ENCODE measurements around the gene SRR. TPM values are rescaled to one million over a fixed set of nuclear protein-coding genes. Genes with fewer than 3 reads are reported as not detected.

Gene SRR
- total and polyA plus RNA-seq, 10 of the 15 experiments (the other 5 are each of a cell fraction or from before 2014, with no cell fraction given) = 11.7 to 33.9 (median 20.2) TPM

DNA sequence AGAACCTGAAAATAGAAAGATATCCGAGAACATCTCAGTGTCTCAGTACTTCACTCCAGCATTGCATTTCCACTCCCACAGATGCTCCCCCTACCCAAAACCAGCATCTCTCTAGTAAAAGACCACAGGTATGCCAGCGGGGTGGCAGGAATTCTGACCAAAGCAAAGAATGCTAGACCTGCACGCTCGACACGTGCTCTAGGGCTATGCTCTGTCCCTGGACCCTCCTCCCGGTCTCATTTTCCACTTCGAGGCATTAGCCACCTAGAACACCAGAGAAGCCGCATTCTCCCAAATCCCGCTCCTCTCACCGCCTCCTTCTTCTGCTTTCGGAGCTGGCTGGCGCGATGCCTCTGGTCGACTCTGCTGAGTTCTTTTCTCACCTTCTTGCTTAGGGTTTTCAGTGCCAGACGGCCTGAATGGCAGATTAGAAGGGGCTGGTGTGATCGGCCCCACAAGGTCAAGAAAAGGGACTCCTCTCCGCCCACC lies 32.0 kb downstream of the SRR start:
- POLR2A ChIA-PET = interaction anchor here (0.6 to 2.8 kb wide), 9 partner anchors 20 to 619 kb away, joined by 3 to 12 read pairs (median 5); partner anchors contain the start of genes SMG6 and SRR
- peaks cover 55% of the 10 kb centered on the region for H3K79me2 ChIP-seq (ENCODE audit: control insufficient read depth, insufficient read depth, low read length)
- 2% methylated on average over 17 of the region's 17 CpGs for WGBS (ENCODE audit: insufficient coverage, insufficient replicate concordance, low lambda C conversion rate, missing lambda C conversion rate)
- no peak for TF ChIP-seq TCF7 (IDR thresholded peaks at IDR 0.05; ENCODE audit: borderline replicate concordance)
- TF ChIP-seq RCOR1 (conservative IDR thresholded peaks at IDR 0.05; ENCODE audit: low read depth, low read length) = no peak
- no peak for TF ChIP-seq NFIC (IDR thresholded peaks at IDR 0.05; ENCODE audit: low read depth, low read length)
- TF ChIP-seq MYC (IDR thresholded peaks at IDR 0.05; ENCODE audit: insufficient read depth, insufficient read length, insufficient replicate concordance, low read length, severe bottlenecking) = no peak
- TF ChIP-seq, protein P1, sequence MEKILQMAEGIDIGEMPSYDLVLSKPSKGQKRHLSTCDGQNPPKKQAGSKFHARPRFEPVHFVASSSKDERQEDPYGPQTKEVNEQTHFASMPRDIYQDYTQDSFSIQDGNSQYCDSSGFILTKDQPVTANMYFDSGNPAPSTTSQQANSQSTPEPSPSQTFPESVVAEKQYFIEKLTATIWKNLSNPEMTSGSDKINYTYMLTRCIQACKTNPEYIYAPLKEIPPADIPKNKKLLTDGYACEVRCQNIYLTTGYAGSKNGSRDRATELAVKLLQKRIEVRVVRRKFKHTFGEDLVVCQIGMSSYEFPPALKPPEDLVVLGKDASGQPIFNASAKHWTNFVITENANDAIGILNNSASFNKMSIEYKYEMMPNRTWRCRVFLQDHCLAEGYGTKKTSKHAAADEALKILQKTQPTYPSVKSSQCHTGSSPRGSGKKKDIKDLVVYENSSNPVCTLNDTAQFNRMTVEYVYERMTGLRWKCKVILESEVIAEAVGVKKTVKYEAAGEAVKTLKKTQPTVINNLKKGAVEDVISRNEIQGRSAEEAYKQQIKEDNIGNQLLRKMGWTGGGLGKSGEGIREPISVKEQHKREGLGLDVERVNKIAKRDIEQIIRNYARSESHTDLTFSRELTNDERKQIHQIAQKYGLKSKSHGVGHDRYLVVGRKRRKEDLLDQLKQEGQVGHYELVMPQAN (conservative IDR thresholded peaks at IDR 0.05) = no peak
- no peak for TF ChIP-seq SIN3A (IDR thresholded peaks at IDR 0.05; ENCODE audit: low read depth, low read length)
- TF ChIP-seq, protein P2, sequence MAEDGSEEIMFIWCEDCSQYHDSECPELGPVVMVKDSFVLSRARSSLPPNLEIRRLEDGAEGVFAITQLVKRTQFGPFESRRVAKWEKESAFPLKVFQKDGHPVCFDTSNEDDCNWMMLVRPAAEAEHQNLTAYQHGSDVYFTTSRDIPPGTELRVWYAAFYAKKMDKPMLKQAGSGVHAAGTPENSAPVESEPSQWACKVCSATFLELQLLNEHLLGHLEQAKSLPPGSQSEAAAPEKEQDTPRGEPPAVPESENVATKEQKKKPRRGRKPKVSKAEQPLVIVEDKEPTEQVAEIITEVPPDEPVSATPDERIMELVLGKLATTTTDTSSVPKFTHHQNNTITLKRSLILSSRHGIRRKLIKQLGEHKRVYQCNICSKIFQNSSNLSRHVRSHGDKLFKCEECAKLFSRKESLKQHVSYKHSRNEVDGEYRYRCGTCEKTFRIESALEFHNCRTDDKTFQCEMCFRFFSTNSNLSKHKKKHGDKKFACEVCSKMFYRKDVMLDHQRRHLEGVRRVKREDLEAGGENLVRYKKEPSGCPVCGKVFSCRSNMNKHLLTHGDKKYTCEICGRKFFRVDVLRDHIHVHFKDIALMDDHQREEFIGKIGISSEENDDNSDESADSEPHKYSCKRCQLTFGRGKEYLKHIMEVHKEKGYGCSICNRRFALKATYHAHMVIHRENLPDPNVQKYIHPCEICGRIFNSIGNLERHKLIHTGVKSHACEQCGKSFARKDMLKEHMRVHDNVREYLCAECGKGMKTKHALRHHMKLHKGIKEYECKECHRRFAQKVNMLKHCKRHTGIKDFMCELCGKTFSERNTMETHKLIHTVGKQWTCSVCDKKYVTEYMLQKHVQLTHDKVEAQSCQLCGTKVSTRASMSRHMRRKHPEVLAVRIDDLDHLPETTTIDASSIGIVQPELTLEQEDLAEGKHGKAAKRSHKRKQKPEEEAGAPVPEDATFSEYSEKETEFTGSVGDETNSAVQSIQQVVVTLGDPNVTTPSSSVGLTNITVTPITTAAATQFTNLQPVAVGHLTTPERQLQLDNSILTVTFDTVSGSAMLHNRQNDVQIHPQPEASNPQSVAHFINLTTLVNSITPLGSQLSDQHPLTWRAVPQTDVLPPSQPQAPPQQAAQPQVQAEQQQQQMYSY (CRISPR knock-in tag; IDR thresholded peaks at IDR 0.05) = no peak
- TF ChIP-seq, protein P3, sequence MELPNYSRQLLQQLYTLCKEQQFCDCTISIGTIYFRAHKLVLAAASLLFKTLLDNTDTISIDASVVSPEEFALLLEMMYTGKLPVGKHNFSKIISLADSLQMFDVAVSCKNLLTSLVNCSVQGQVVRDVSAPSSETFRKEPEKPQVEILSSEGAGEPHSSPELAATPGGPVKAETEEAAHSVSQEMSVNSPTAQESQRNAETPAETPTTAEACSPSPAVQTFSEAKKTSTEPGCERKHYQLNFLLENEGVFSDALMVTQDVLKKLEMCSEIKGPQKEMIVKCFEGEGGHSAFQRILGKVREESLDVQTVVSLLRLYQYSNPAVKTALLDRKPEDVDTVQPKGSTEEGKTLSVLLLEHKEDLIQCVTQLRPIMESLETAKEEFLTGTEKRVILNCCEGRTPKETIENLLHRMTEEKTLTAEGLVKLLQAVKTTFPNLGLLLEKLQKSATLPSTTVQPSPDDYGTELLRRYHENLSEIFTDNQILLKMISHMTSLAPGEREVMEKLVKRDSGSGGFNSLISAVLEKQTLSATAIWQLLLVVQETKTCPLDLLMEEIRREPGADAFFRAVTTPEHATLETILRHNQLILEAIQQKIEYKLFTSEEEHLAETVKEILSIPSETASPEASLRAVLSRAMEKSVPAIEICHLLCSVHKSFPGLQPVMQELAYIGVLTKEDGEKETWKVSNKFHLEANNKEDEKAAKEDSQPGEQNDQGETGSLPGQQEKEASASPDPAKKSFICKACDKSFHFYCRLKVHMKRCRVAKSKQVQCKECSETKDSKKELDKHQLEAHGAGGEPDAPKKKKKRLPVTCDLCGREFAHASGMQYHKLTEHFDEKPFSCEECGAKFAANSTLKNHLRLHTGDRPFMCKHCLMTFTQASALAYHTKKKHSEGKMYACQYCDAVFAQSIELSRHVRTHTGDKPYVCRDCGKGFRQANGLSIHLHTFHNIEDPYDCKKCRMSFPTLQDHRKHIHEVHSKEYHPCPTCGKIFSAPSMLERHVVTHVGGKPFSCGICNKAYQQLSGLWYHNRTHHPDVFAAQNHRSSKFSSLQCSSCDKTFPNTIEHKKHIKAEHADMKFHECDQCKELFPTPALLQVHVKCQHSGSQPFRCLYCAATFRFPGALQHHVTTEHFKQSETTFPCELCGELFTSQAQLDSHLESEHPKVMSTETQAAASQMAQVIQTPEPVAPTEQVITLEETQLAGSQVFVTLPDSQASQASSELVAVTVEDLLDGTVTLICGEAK (IDR thresholded peaks at IDR 0.05; ENCODE audit: borderline replicate concordance) = no peak
- no peak for TF ChIP-seq YY1 (IDR thresholded peaks at IDR 0.05; ENCODE audit: low read depth, low read length)
- TF ChIP-seq, protein P4, sequence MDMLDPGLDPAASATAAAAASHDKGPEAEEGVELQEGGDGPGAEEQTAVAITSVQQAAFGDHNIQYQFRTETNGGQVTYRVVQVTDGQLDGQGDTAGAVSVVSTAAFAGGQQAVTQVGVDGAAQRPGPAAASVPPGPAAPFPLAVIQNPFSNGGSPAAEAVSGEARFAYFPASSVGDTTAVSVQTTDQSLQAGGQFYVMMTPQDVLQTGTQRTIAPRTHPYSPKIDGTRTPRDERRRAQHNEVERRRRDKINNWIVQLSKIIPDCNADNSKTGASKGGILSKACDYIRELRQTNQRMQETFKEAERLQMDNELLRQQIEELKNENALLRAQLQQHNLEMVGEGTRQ (IDR thresholded peaks at IDR 0.05; ENCODE audit: borderline replicate concordance, low read depth, low read length) = no peak
- TF ChIP-seq SPI1 (IDR thresholded peaks at IDR 0.05; ENCODE audit: borderline replicate concordance, insufficient read depth, low read depth, low read length) = no peak
- no peak for TF ChIP-seq TCF12 (IDR thresholded peaks at IDR 0.05; ENCODE audit: low read depth, low read length)

More for the DNA sequence above, 32.0 kb downstream of the SRR start:
- Histone ChIP-seq H3K4me2 (ENCODE audit: control insufficient read depth, insufficient read depth) (peak overlapping the region; percentile 100), H3K27ac (ENCODE audit: control insufficient read depth, insufficient read depth) (peak overlapping the region; percentile 86), H3K4me3 (peak overlapping the region; percentile 92), H3K4me1 (ENCODE audit: control insufficient read depth, insufficient read depth, low read length) (peaks cover 5% of the 10 kb centered on the region), H3K9me3 (replicated peaks; ENCODE audit: control insufficient read depth, insufficient read depth, low read length) (no peaks in the 10 kb centered on the region), H2AFZ (ENCODE audit: control insufficient read depth, low read depth, low read length) (peak overlapping the region; percentile 86), H3K36me3 (ENCODE audit: control insufficient read depth in 2 of 2, insufficient read depth in 2 of 2, low read length in 1 of 2) (peaks cover 8 to 32% of the 10 kb centered on the region in 2 experiments), H3K9ac (ENCODE audit: control insufficient read depth, insufficient read depth, low read length) (peak overlapping the region; percentile 90), H3K27me3 (replicated peaks in 1 of 2; ENCODE audit: control insufficient read depth in 2 of 2, insufficient read depth in 2 of 2, low read length in 1 of 2) (no peaks in the 10 kb centered on the region), H4K20me1 (ENCODE audit: control insufficient read depth, insufficient read depth) (no peaks in the 10 kb centered on the region)
- DNase-seq (ENCODE audit: low read depth, low spot score) (no peak), FAIRE-seq (peak; percentile 47), ATAC-seq (no peak)
- ChIA-PET RAD21 (ENCODE audit: unreplicated experiment) (interaction anchor here (0.9 to 2.6 kb wide), 12 partner anchors 14 to 619 kb away, joined by 3 to 11 read pairs (median 4); partner anchors contain the start of genes HIC1, SMG6 and SRR), CTCF (interaction anchor here (0.5 to 3.1 kb wide), 14 partner anchors 13 to 298 kb away, joined by 3 to 13 read pairs (median 4); partner anchors contain the start of gene SMG6), SMC1A (ENCODE audit: uncharacterized antibody, unreplicated experiment) (interaction anchor here (0.9 to 2.0 kb wide), 10 partner anchors 15 to 283 kb away, joined by 3 to 8 read pairs (median 4); no protein-coding TSS in a partner anchor)
- TSS peak; percentile 66 for BruUV-seq (replicated peaks)
- in situ Hi-C loops (cut with MboI) = no loop called here
- intact Hi-C loops (cut with micrococcal nuclease; ENCODE audit: unreplicated experiment) = loop anchor here (2.0 to 5.0 kb wide), 2 partner anchors 69 to 283 kb away; no protein-coding TSS in a partner anchor
